K562 (cell line): ENCODE measurements around the gene PSMA4. TPM values are rescaled to one million over a fixed set of nuclear protein-coding genes. Genes with fewer than 3 reads are reported as not detected.

ENCODE experiments used
- ATAC-seq: fragments of 200-7000 bp; cut with Tn5 transposase; 3 replicates; pipeline ENCODE4 v1.9.1; 2020; ENCODE audit warnings: moderate library complexity
- BruUV-seq: library from RNA; stranded (reverse); fragments of 400-500 nt; replicated peaks from 2 replicates; lab custom pipeline; 2021; lab: Mats Ljungman, UMichigan
- CTCF ChIA-PET: fragments of 300-600 bp; formaldehyde crosslinking; extraction: SDS; loops from one replicate; lab custom pipeline; 2021; ENCODE audit warnings: low intra/inter-chr PET ratio; lab: Yijun Ruan, JAX
- POLR2A ChIA-PET: fragments of 300-600, 350-650 bp; sonication (Branson Sonifier 250); formaldehyde crosslinking; extraction: SDS; loops from one replicate; lab custom pipeline; 2021; ENCODE audit warnings: antibody characterized with exemption, inconsistent platforms; lab: Yijun Ruan, JAX
- DNase-seq, 4 experiments: peaks; one replicate each; pipeline versions ENCODE4 v3.0.0 to v3.0.0-alpha.2; 2011 to 2018; ENCODE audit warnings: low spot score in 3 of 4, mixed read lengths in 3 of 4; ENCODE audit errors: extremely low read depth in 1 of 4
- FAIRE-seq: peaks from 2 replicates; lab custom pipeline; 2011; peaks lifted over from hg19 to GRCh38; lab: Jason Lieb, UNC
- H2AFZ ChIP-seq: 2 replicates; pipeline ENCODE4 v1.6.0; 2011; ENCODE audit warnings: low read depth, low read length, control low read depth, inconsistent platforms
- H3K27ac ChIP-seq: fragments of 200-600 bp; 3 replicates; pipeline ENCODE4 v1.8.0; 2011; ENCODE audit warnings: low read depth, mild to moderate bottlenecking, control low read depth, inconsistent platforms, low read length, moderate library complexity, mixed read lengths; ENCODE audit errors: extremely low read depth
- H3K27me3 ChIP-seq, 2 experiments: fragments of 300-600 bp in 1 of 2; 2 replicates in 1 of 2; 3 replicates in 1 of 2; pipeline versions ENCODE4 v1.6.0 to v1.8.0; 2011; ENCODE audit warnings: inconsistent platforms in 2 of 2, low read length in 2 of 2, mild to moderate bottlenecking in 1 of 2, mixed read lengths in 1 of 2, moderate library complexity in 1 of 2; ENCODE audit not compliant: control insufficient read depth in 2 of 2, insufficient read depth in 2 of 2
- H3K36me3 ChIP-seq: fragments of 300-600 bp; 3 replicates; pipeline ENCODE4 v1.8.0; 2011; ENCODE audit warnings: mild to moderate bottlenecking, low read length, inconsistent platforms; ENCODE audit not compliant: control insufficient read depth, insufficient read depth
- H3K4me1 ChIP-seq, 2 experiments: fragments of 200-600 bp in 1 of 2; replicated peaks in 1 of 2; 2 replicates in 1 of 2; 3 replicates in 1 of 2; pipeline versions ENCODE4 v1.5.1 to v1.8.0; 2011; ENCODE audit warnings: inconsistent platforms in 2 of 2, low read length in 2 of 2, mild to moderate bottlenecking in 1 of 2, mixed read lengths in 1 of 2, moderate library complexity in 1 of 2; ENCODE audit not compliant: control insufficient read depth in 2 of 2, insufficient read depth in 2 of 2
- H3K4me2 ChIP-seq: 2 replicates; pipeline ENCODE4 v1.6.1; 2011; ENCODE audit warnings: low read length, control low read depth, inconsistent platforms, mixed read lengths; ENCODE audit not compliant: insufficient read depth
- H3K4me3 ChIP-seq: fragments of 200-600 bp; sonication (generic), shearing (Covaris generic); 2 replicates; pipeline ENCODE4 v1.5.1; 2016; ENCODE audit warnings: control low read depth, inconsistent platforms
- H3K79me2 ChIP-seq: fragments of 200-600 bp; 3 replicates; pipeline ENCODE4 v1.8.0; 2011; ENCODE audit warnings: low read length, inconsistent platforms; ENCODE audit not compliant: control insufficient read depth, insufficient read depth
- H3K9ac ChIP-seq, 2 experiments: 2 replicates each; pipeline versions ENCODE4 v1.6.0 to v1.6.1; 2011; ENCODE audit warnings: low read depth in 2 of 2, low read length in 2 of 2, control low read depth in 1 of 2, inconsistent platforms in 1 of 2, mild to moderate bottlenecking in 1 of 2, mixed read lengths in 1 of 2; ENCODE audit not compliant: insufficient read depth in 1 of 2
- H3K9me1 ChIP-seq: one replicate; pipeline ENCODE4 v1.6.0; 2011; ENCODE audit warnings: inconsistent platforms, mild to moderate bottlenecking, low read length, moderate library complexity; ENCODE audit not compliant: control insufficient read depth, insufficient read depth
- H3K9me3 ChIP-seq: replicated peaks from 2 replicates; pipeline ENCODE4 v1.5.1; 2011; ENCODE audit warnings: low read depth, low read length, inconsistent platforms; ENCODE audit not compliant: control insufficient read depth, insufficient read depth
- H4K20me1 ChIP-seq: replicated peaks from 2 replicates; pipeline ENCODE4 v1.6.1; 2011; ENCODE audit warnings: low read length, inconsistent platforms, mixed read lengths; ENCODE audit not compliant: control insufficient read depth, insufficient read depth
- CBX5 ChIP-seq: IDR thresholded peaks from 2 replicates; pipeline ENCODE4 v1.6.1; 2014; ENCODE audit warnings: low read depth, borderline replicate concordance
- HDAC6 ChIP-seq: IDR thresholded peaks from 2 replicates; pipeline ENCODE4 v1.6.1; 2012; ENCODE audit warnings: low read depth, mild to moderate bottlenecking, control low read depth, inconsistent platforms, low read length, moderate library complexity
- MAFG ChIP-seq: fragments of 450-650 bp; conservative IDR thresholded peaks from 2 replicates; pipeline ENCODE4 v1.6.1; 2016; ENCODE audit warnings: missing genetic modification characterization, missing compliant biosample characterization
- MTF1 ChIP-seq: fragments of 250-450 bp; sonication (Bioruptor Pico); IDR thresholded peaks from 2 replicates; pipeline ENCODE4 v1.9.0; 2021; ENCODE audit warnings: moderate library complexity, mild to moderate bottlenecking, inconsistent platforms, borderline replicate concordance
- TCF3 ChIP-seq: sonication (generic); formaldehyde crosslinking; IDR thresholded peaks from 2 replicates; pipeline ENCODE4 v1.4.0; 2020; ENCODE audit warnings: mild to moderate bottlenecking, missing genetic modification reagents
- WGBS: fragments of 100-300 bp; shearing (Covaris generic); methylation state at CpG from one replicate; pipeline ENCODE4 v1.1.6; 2016; ENCODE audit warnings: low coverage, mixed read lengths; ENCODE audit not compliant: insufficient coverage; ENCODE audit errors: missing lambda C conversion rate; 5-methylcytosine and 5-hydroxymethylcytosine counted together
- in situ Hi-C: fragments of 300-500 bp; cut with MboI; formaldehyde crosslinking; loops from 4 replicates; pipeline ENCODE4 v1.15.0; 2018; ENCODE audit warnings: inconsistent platforms, mixed read lengths
- intact Hi-C: fragments of 100-400 bp; cut with micrococcal nuclease; formaldehyde crosslinking; loops from 2 replicates; pipeline ENCODE4 v1.14.2; 2022
- polyA plus RNA-seq, 8 experiments: library from polyadenylated mRNA; depleted of rRNA in 4 of 8; stranded (reverse) in 5 of 8; unstranded in 3 of 8; fragments of >200 nt; fragmentation: Nextera tagmentation in 2 of 8; fragmentation: Illumina TruSeq in 1 of 8; extraction: Ambion mirVana in 2 of 8; extraction: Trizol in 1 of 8; gene quantifications; 2 replicates each; pipeline versions ENCODE4 v1.2.1 to v1.2.3, GENCODE V29; 2011 to 2014; ENCODE audit warnings: inconsistent platforms in 1 of 8, missing spikeins in 1 of 8
- total RNA-seq, 7 experiments: library from RNA; depleted of rRNA in 6 of 7; stranded (reverse); fragments of >200 nt in 6 of 7; fragmentation: Illumina TruSeq in 2 of 7; extraction: Trizol in 2 of 7; gene quantifications; 2 replicates each; pipeline versions ENCODE4 v1.2.1 to v1.2.3, GENCODE V29; 2011 to 2021; ENCODE audit warnings: low replicate concordance in 1 of 7
- TF ChIP-seq, protein P1 (sequence below): fragments of 450-650 bp; IDR thresholded peaks from 2 replicates; pipeline ENCODE4 v1.6.1; 2017; ENCODE audit warnings: antibody characterized with exemption

PSMA4 gene
- total and polyA plus RNA-seq, 9 of the 15 experiments (the other 6 are each of a cell fraction or from before 2014, with no cell fraction given): 304 to 1,857 (median 666) TPM

DNA sequence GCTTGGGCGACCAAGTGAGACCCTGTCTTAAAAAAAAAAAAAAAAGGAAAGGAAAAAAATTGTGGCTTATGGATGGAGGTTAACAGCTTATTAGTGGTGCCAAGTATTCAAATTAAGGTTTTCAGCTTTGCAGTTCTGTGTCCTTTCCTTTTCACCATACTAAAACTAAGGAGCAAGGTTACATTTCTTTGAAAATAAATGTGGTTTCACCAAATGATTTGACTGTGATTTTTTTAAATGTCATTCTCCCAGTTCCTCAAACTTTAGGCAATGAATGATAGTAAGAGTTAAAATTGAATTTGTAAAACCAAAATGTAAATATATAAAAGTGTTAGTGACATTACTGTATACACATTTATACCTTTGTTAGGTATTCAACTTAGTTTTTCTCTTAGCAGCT lies 34.7 kb downstream of the PSMA4 start:
- Histone ChIP-seq H3K27me3 (no peaks in the 10 kb centered on the region), H3K9me3 (no peaks in the 10 kb centered on the region), H3K4me1 (no peaks in the 10 kb centered on the region), H3K4me2 (no peak overlapping the region), H2AFZ (no peak overlapping the region), H3K36me3 (no peaks in the 10 kb centered on the region), H3K9me1 (no peaks in the 10 kb centered on the region)
- CTCF ChIA-PET: no interaction called here
- BruUV-seq: no TSS peak
- in situ Hi-C loops: no loop called here
- no peak for ATAC-seq
- no CpG with 5 or more reads among the region's 1 CpG for WGBS
- TF ChIP-seq CBX5: no peak
- TF ChIP-seq, protein P1, sequence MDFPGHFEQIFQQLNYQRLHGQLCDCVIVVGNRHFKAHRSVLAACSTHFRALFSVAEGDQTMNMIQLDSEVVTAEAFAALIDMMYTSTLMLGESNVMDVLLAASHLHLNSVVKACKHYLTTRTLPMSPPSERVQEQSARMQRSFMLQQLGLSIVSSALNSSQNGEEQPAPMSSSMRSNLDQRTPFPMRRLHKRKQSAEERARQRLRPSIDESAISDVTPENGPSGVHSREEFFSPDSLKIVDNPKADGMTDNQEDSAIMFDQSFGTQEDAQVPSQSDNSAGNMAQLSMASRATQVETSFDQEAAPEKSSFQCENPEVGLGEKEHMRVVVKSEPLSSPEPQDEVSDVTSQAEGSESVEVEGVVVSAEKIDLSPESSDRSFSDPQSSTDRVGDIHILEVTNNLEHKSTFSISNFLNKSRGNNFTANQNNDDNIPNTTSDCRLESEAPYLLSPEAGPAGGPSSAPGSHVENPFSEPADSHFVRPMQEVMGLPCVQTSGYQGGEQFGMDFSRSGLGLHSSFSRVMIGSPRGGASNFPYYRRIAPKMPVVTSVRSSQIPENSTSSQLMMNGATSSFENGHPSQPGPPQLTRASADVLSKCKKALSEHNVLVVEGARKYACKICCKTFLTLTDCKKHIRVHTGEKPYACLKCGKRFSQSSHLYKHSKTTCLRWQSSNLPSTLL: no peak
- no peak for TF ChIP-seq HDAC6
- TF ChIP-seq MTF1 (CRISPR knock-in tag): no peak
- no peak for TF ChIP-seq MAFG
- TF ChIP-seq TCF3 (CRISPR knock-in tag): no peak
- TF ChIP-seq, all 486 proteins: peak for 0
- no peak for DNase-seq
- no peak overlapping the region for H3K27ac ChIP-seq
- H3K9ac ChIP-seq: no peak overlapping the region
- POLR2A ChIA-PET: interaction anchor here (0.8 to 4.4 kb wide), 2 partner anchors 9 to 639 kb away, joined by 3 to 17 read pairs; partner anchors contain the start of gene CHRNA5
- FAIRE-seq: no peak
- H4K20me1 ChIP-seq: no peaks in the 10 kb centered on the region; the same call in 1 of the 2 replicates
- H3K4me3 ChIP-seq: no peak overlapping the region
- intact Hi-C loops: no loop called here
- H3K79me2 ChIP-seq: no peaks in the 10 kb centered on the region; the same call in 2 of the 3 replicates
